Ovary (tissue), 9 donors: ENCODE results near the gene PRICKLE3. TPM values are rescaled to one million over a fixed set of nuclear protein-coding genes. Genes with fewer than 3 reads are reported as not detected.
"Not testable (repeated sequence)": the region's sequence is repeated elsewhere in the genome, so short reads cannot be mapped to it uniquely, and the experiment has no call there.

ENCODE experiments used
- DNase-seq, 5 donors: peaks; one replicate each; pipeline ENCODE4 v3.0.0-alpha.2; 2019 to 2020
- H3K27ac ChIP-seq, 2 donors: fragments of 200-600 bp; one replicate each; pipeline versions ENCODE4 v1.5.1 to v1.8.0; 2019 to 2022
- H3K27me3 ChIP-seq: fragments of 200-600 bp; one replicate; pipeline ENCODE4 v1.8.0; 2022
- H3K36me3 ChIP-seq: fragments of 200-600 bp; sonication (generic); one replicate; pipeline ENCODE4 v1.5.1; 2019
- H3K4me1 ChIP-seq: one replicate; pipeline ENCODE4 v1.8.1; 2013; ENCODE audit warnings: mild to moderate bottlenecking, moderate library complexity; ENCODE audit not compliant: insufficient read depth
- H3K4me3 ChIP-seq: fragments of 200-600 bp; sonication (generic); one replicate; pipeline ENCODE4 v1.5.1; 2017
- H3K9me3 ChIP-seq, 2 donors: fragments of 200-600 bp in 1 of 2; sonication (generic) in 1 of 2; one replicate each; pipeline versions ENCODE4 v1.5.1 to v1.8.1; 2013 to 2019; ENCODE audit warnings: mild to moderate bottlenecking in 1 of 2, moderate library complexity in 1 of 2
- CTCF ChIP-seq, 3 donors: fragments of 450-650 bp in 2 of 3; fragments of 200-600 bp in 1 of 3; IDR thresholded peaks; one replicate each; pipeline versions ENCODE4 v1.5.1 to v1.8.0; 2016 to 2022; ENCODE audit warnings: antibody characterized with exemption in 3 of 3, mild to moderate bottlenecking in 1 of 3
- WGBS, 3 donors: extraction: QIAGEN DNeasy Blood & Tissue Kit in 1 of 3; methylation state at CpG; one replicate each; pipeline versions ENCODE4 v1.1.5 to v1.1.7; 2013 to 2017; 5-methylcytosine and 5-hydroxymethylcytosine counted together
- intact Hi-C, 4 donors: fragments of 100-400 bp; cut with DNase I; formaldehyde crosslinking; loops; one replicate each; pipeline versions ENCODE4 v1.11.0 to v1.15.1; 2022 to 2023
- polyA plus RNA-seq, 2 donors: library from polyadenylated mRNA; stranded (reverse); fragments of 200-250 nt in 1 of 2; fragments of 350-450 nt in 1 of 2; fragmentation: Illumina TruSeq in 1 of 2; extraction: RNeasy Lipid Tissue Mini Kit (QIAGEN cat#74804) in 1 of 2; gene quantifications; one replicate each; pipeline ENCODE4 v1.2.3, GENCODE V29; 2013 to 2014
- small RNA-seq: library from RNA; depleted of rRNA; stranded (forward); fragments of <200 nt; gene quantifications from one replicate; pipeline ENCODE3, GENCODE V24; 2016
- total RNA-seq, 7 donors: library from RNA; depleted of rRNA in 2 of 7; stranded (reverse); fragments of >200 nt in 2 of 7; fragmentation: NEBNext Ultra II Directional in 3 of 7; extraction: Animal tissue kit (Norgen Biotek cat#: 25700) in 3 of 7; gene quantifications; one replicate each; pipeline versions ENCODE4 v1.1.0 to v1.2.4, GENCODE V29; 2016 to 2023
- donor health status: DM: no; HTN: no; CAD: no; lungs with moderate emphysema.
- donor health status: DM: no; HTN: no; CAD: no.
- donor health status: Bipolar disorder and iron deficiency.
- donor health status: DM: yes; HTN: yes; CAD: no.
- donor health status: DM: no; HTN: no; CAD: no.
- donor health status: DM: yes; HTN: yes; CAD: no.

The PRICKLE3 gene
- total and polyA plus RNA-seq, 9 donors, result 3.5 to 15.1 (median 11.4) TPM

DNA sequence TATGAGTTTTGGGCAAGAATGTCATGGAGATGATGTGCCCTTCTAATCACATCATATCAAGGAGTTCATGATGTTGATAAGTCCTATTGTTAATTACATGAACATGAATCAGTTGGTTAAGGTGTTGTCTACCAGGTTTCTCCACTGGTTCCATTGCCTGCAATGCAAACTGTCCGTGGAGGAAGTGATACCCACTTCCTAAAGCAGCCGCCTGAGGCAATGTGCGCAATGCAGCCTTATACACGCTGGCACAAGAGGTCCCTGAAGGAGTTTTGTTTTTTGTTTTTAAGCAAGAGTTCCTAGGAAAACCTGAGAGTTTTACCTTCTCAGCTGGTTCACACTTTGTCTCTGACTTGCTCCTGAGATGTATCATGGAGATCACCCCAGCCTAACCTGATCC is 56.7 kb downstream of the PRICKLE3 start:
- TF ChIP-seq CTCF (IDR thresholded peaks at IDR 0.05), result no peak
- H3K27me3 ChIP-seq, result no peaks in the 10 kb centered on the region
- H3K9me3 ChIP-seq, result no peaks in the 10 kb centered on the region
- no peak overlapping the region for H3K4me3 ChIP-seq
- DNase-seq, result no peak
- no peak overlapping the region for H3K27ac ChIP-seq
- intact Hi-C loops, result no loop called here
- no peaks in the 10 kb centered on the region for H3K4me1 ChIP-seq
- H3K36me3 ChIP-seq, result no peaks in the 10 kb centered on the region
- WGBS, 3 donors, result 67 to 81% (median 68%) methylated on average over 4 of the region's 4 CpGs

DNA sequence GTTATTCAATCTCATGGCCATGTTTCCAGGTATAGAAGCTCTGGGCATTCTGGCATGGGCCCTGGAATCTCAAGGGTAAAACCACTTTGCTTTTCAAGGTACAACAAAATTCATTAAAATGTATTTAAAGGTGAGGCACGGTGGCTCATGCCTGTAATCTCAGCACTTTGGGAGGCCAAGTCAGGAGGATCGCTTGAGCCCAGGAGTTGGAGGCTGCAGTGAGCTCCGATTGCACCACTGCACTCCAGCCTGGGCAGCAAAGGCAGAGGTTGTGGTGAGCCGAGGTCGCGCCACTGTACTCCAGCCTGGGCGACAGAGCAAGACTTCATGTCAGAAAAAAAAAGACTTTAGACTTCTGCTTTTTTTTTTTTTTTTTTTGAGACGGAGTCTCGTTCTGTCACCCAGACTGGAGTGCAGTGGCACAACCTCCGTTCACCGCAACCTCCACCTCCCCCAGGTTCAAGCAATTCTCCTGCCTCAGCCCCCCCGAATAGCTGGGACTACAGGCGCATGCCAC is 58.4 kb downstream of the PRICKLE3 start:
- H3K4me1 ChIP-seq, H3K9me3 ChIP-seq, H3K27me3 ChIP-seq, intact Hi-C loops, DNase-seq, H3K36me3 ChIP-seq, H3K4me3 ChIP-seq, H3K27ac ChIP-seq: not testable (repeated sequence)
- 81 to 84% (median 81%) methylated on average over 13 of the region's 13 CpGs for WGBS, 3 donors

Small RNA genes lying within 50 kb of the gene (small RNA-seq; reads per million reads assigned to genes)
- gene RN7SL262P, result not detected

Other genes starting within 250 kb of the PRICKLE3 start
- gene OTUD5, start 228.8 kb downstream of the PRICKLE3 start, total RNA-seq, result 10 to 100 TPM; 25.8 to 57.8 (median 53.8) TPM
- 10 to 100 TPM; 41.9 to 72.7 TPM for gene OTUD5, start 228.8 kb downstream of the PRICKLE3 start, polyA plus RNA-seq
- 1 to 10 TPM in 5 of 7 donors, under 1 TPM in 2; 0.76 to 4.6 (median 2.0) TPM for gene KCND1, start 214.5 kb downstream of the PRICKLE3 start, total RNA-seq
- gene KCND1, start 214.5 kb downstream of the PRICKLE3 start, polyA plus RNA-seq, result 1 to 10 TPM; 1.9 to 4.2 TPM
- 10 to 100 TPM; 21.9 to 45.0 (median 31.2) TPM for gene GRIPAP1, start 184.1 kb downstream of the PRICKLE3 start, total RNA-seq
- gene GRIPAP1, start 184.1 kb downstream of the PRICKLE3 start, polyA plus RNA-seq, result 10 to 100 TPM; 20.0 to 40.5 TPM
- gene TFE3, start 143.0 kb downstream of the PRICKLE3 start, total RNA-seq, result 10 to 100 TPM; 44.8 to 69.4 (median 57.3) TPM
- gene TFE3, start 143.0 kb downstream of the PRICKLE3 start, polyA plus RNA-seq, result 10 to 100 TPM; 42.1 to 49.2 TPM
- 10 to 100 TPM in 3 of 7 donors, 1 to 10 TPM in 4; 3.3 to 11.2 (median 9.9) TPM for gene CCDC120, start 127.4 kb downstream of the PRICKLE3 start, total RNA-seq
- gene CCDC120, start 127.4 kb downstream of the PRICKLE3 start, polyA plus RNA-seq, result 1 to 10 TPM; 3.8 to 4.6 TPM
- gene PRAF2, start 112.4 kb downstream of the PRICKLE3 start, total RNA-seq, result 10 to 100 TPM; 14.4 to 54.0 (median 29.3) TPM
- gene PRAF2, start 112.4 kb downstream of the PRICKLE3 start, polyA plus RNA-seq, result 10 to 100 TPM; 29.1 to 51.2 TPM
- gene WDR45, start 106.5 kb downstream of the PRICKLE3 start, total RNA-seq, result 10 to 100 TPM; 55.3 to 89.7 (median 76.5) TPM
- gene WDR45, start 106.5 kb downstream of the PRICKLE3 start, polyA plus RNA-seq, result 10 to 100 TPM; 56.1 to 80.4 TPM
- 10 to 100 TPM; 17.2 to 25.5 (median 20.9) TPM for gene GPKOW, start 62.6 kb downstream of the PRICKLE3 start, total RNA-seq
- 10 to 100 TPM; 13.7 to 18.3 TPM for gene GPKOW, start 62.6 kb downstream of the PRICKLE3 start, polyA plus RNA-seq
- 10 to 100 TPM in 1 of 7 donors, 1 to 10 TPM in 6; 1.3 to 22.5 (median 2.0) TPM for gene MAGIX, start 23.6 kb downstream of the PRICKLE3 start, total RNA-seq
- gene MAGIX, start 23.6 kb downstream of the PRICKLE3 start, polyA plus RNA-seq, result under 1 TPM; 0.32 to 0.82 TPM
- gene PLP2, start 14.5 kb downstream of the PRICKLE3 start, total RNA-seq, result 100 to 1,000 TPM in 5 of 7 donors, 10 to 100 TPM in 2; 16.3 to 116 (median 105) TPM
- 100 to 1,000 TPM in 1 of 2 donors, 10 to 100 TPM in 1; 92.6 to 244 TPM for gene PLP2, start 14.5 kb downstream of the PRICKLE3 start, polyA plus RNA-seq
- 1 to 10 TPM in 6 of 7 donors, under 1 TPM in 1; 0.69 to 3.3 (median 1.3) TPM for gene SYP, start 13.8 kb upstream of the PRICKLE3 start, total RNA-seq
- gene SYP, start 13.8 kb upstream of the PRICKLE3 start, polyA plus RNA-seq, result 1 to 10 TPM; 1.9 to 3.1 TPM
- under 1 TPM in 5 of 7 donors, not detected in 2; 0.10 to 0.23 (median 0.15) TPM for gene CACNA1F, start 47.0 kb upstream of the PRICKLE3 start, total RNA-seq
- under 1 TPM; 0.02 to 0.32 TPM for gene CACNA1F, start 47.0 kb upstream of the PRICKLE3 start, polyA plus RNA-seq
- gene CCDC22, start 49.1 kb upstream of the PRICKLE3 start, total RNA-seq, result 10 to 100 TPM in 6 of 7 donors, 1 to 10 TPM in 1; 7.9 to 15.7 (median 11.5) TPM
- gene CCDC22, start 49.1 kb upstream of the PRICKLE3 start, polyA plus RNA-seq, result 10 to 100 TPM in 1 of 2 donors, 1 to 10 TPM in 1; 2.8 to 10.8 TPM
- gene FOXP3, start 78.3 kb upstream of the PRICKLE3 start, total RNA-seq, result under 1 TPM in 4 of 7 donors, not detected in 3; 0.10 to 0.60 (median 0.33) TPM
- gene FOXP3, start 78.3 kb upstream of the PRICKLE3 start, polyA plus RNA-seq, result under 1 TPM; 0.10 to 0.25 TPM
- gene PPP1R3F, start 83.4 kb upstream of the PRICKLE3 start, total RNA-seq, result 10 to 100 TPM in 5 of 7 donors, 1 to 10 TPM in 2; 8.3 to 16.1 (median 12.3) TPM
- 1 to 10 TPM; 1.7 to 5.5 TPM for gene PPP1R3F, start 83.4 kb upstream of the PRICKLE3 start, polyA plus RNA-seq
- not detected for gene GAGE10, start 117.3 kb upstream of the PRICKLE3 start, total RNA-seq
- not detected for gene GAGE10, start 117.3 kb upstream of the PRICKLE3 start, polyA plus RNA-seq
- gene GAGE12J, start 135.7 kb upstream of the PRICKLE3 start, total RNA-seq, result not detected
- not detected for gene GAGE12J, start 135.7 kb upstream of the PRICKLE3 start, polyA plus RNA-seq
- under 1 TPM in 1 of 7 donors, not detected in 6; 0.69 TPM for gene GAGE13, start 145.2 kb upstream of the PRICKLE3 start, total RNA-seq
- gene GAGE13, start 145.2 kb upstream of the PRICKLE3 start, polyA plus RNA-seq, result not detected